ENCODE measurements around the gene CCNH. TPM values are rescaled to one million over a fixed set of nuclear protein-coding genes. Genes with fewer than 3 reads are reported as not detected.

Gene CCNH
- polyA plus RNA-seq, 10 donors = 21.1 to 31.1 (median 24.9) TPM

GRCh38 chr5:87404359-87404758 is 8.4 kb downstream of the CCNH start:
- no peak for DNase-seq

GRCh38 chr5:87403899-87404298 is 8.8 kb downstream of the CCNH start:
- DNase-seq = no peak

GRCh38 chr5:87403409-87403808 is 9.3 kb downstream of the CCNH start:
- DNase-seq = no peak

GRCh38 chr5:87401626-87402025 is 11.1 kb downstream of the CCNH start:
- no peak for DNase-seq

GRCh38 chr5:87400305-87400899 is 12.3 kb downstream of the CCNH start:
- DNase-seq = peak in 2 of 3 donors; percentile 13 to 17

GRCh38 chr5:87399720-87400119 is 13.0 kb downstream of the CCNH start:
- DNase-seq = no peak

GRCh38 chr5:87398981-87399614 is 13.6 kb downstream of the CCNH start:
- no peak for DNase-seq

- peak in 1 of 3 donors; percentile 6 for DNase-seq
Observed at GRCh38 chr5:87394411-87395165, 18.1 kb downstream of the CCNH start.

GRCh38 chr5:87393331-87393730 is 19.4 kb downstream of the CCNH start:
- DNase-seq = peak in 1 of 3 donors; percentile 56

- no peak for DNase-seq
Observed at GRCh38 chr5:87392801-87393200, 19.9 kb downstream of the CCNH start.

- DNase-seq = no peak
Observed at GRCh38 chr5:87392170-87392569, 20.6 kb downstream of the CCNH start.

GRCh38 chr5:87390576-87391199 is 22.0 kb downstream of the CCNH start:
- DNase-seq = peak in 1 of 3 donors; percentile 38

GRCh38 chr5:87390075-87390474 is 22.7 kb downstream of the CCNH start:
- DNase-seq = no peak

GRCh38 chr5:87389296-87390034 is 23.3 kb downstream of the CCNH start:
- no peak for DNase-seq

- no peak for DNase-seq
Observed at GRCh38 chr5:87388129-87388528, 24.6 kb downstream of the CCNH start.

GRCh38 chr5:87385802-87386201 is 26.9 kb downstream of the CCNH start:
- no peak for DNase-seq

GRCh38 chr5:87383216-87383615 is 29.5 kb downstream of the CCNH start:
- DNase-seq = no peak

- DNase-seq = no peak
Observed at GRCh38 chr5:87382224-87382623, 30.5 kb downstream of the CCNH start.

GRCh38 chr5:87372705-87373104 is 40.0 kb downstream of the CCNH start:
- DNase-seq = no peak

- no peak for DNase-seq
Observed at GRCh38 chr5:87369431-87369830, 43.3 kb downstream of the CCNH start.

- no peak for DNase-seq
Observed at GRCh38 chr5:87368601-87369000, 44.1 kb downstream of the CCNH start.

- DNase-seq = no peak
Observed at GRCh38 chr5:87367243-87367642, 45.5 kb downstream of the CCNH start.
